ENCODE data around the gene DAPK2.
"Not testable (repeated sequence)": the region's sequence is repeated elsewhere in the genome, so short reads cannot be mapped to it uniquely, and the experiment has no call there.

The DAPK2 gene

GRCh38 chr15:63909819-63910437 is 136.4 kb downstream of the DAPK2 start:
- DNase-seq = no peak

- DNase-seq = no peak
These were observed 137.3 kb downstream of the DAPK2 start for GRCh38 chr15:63908991-63909390.

DNA sequence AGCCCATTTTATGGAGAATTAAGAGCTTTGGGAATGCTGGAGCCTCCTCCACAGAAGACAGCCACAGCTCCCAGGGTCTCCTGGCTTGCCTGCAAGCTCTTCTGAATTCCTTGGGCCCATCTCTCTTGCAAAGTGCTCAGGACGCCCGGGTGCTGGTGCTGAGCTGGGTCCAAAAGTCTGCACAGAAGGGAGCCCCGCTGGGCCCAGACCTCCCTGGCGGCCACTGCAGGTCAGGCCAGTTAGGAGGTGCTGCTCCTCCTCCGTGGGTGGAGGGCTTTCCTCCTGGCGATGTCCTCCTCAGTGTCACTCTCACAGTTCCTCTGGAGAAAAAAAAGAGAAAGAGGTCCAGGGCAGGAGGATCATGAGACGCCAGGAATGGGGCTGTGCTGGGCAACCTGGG is 138.0 kb downstream of the DAPK2 start:
- no peak for DNase-seq

GRCh38 chr15:63907521-63907920 is 138.8 kb downstream of the DAPK2 start:
- DNase-seq = no peak

GRCh38 chr15:63906266-63906584 is 140.1 kb downstream of the DAPK2 start:
- no peak for DNase-seq

DNA sequence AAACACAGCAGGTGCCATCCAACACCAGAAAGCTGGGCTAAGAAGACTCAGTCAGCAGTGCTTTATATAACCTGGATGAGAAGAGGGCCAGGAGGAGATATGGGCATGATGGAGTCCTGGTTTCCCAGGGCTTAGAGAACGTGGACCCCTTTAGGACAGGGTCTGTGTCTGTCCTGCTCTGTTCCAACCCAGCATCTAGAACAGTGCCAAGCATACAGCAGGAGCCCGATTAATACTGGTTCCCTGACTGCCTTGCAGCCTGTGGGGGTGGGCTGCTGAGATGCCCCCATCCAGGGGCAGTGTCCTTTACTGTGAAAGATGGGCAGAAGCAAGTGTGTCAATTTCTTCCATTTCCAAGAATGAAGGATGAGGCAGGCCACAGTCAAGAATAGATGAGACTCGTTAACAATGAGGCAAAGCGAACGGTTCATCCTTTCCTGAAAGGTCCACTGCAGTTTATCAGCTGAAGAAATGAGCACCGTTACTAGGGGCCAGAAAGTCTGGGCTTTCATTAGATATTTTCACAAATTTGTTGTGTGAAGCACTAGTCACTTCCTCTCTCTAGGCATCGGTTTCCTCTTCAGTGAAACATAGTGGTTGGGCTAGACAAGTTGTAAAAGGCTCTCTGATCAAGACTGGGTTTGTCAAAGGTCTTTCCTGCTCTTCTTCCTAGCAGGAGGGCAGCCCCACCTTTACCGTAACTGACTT is 140.6 kb downstream of the DAPK2 start:
- DNase-seq = no peak

DNA sequence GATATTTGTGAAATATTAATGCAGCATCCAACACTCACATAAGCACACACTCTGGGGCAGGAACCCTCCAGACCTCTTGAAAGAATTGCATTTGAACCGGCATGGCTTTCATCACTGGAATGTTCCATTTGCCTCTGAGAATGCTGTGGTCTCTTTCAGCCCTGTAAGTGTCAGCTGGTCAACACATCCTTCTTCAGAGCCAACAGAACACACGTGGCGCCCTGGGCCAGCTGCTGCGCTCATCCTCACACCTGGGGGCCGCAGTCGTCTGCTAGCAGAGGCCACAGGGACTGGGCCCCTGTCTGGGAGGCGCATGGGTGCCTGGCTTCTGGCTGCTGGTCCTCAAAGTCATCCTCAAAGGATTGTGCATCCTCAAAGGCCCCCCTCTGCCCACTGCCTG is 141.2 kb downstream of the DAPK2 start:
- no peak for DNase-seq

GRCh38 chr15:63904042-63904441 is 142.2 kb downstream of the DAPK2 start:
- DNase-seq = no peak

DNA sequence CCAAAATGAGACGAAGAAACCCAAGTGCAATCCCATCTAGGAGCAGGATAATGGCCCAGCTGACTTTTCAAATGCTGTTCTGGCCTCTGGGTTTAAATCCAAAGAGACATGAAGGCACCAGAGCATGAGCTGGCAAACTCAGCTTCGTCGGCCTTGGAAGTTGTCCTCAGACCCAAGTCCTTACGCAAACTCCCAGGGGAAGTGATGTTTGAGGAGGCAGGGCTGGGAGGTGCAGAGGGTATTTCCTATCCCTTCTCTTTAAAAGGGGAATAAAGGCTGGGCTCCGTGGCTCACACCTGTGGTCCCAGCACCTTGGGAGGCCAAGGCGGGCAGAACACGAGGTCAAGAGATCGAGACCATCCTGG is 143.6 kb downstream of the DAPK2 start:
- no peak for DNase-seq

DNA sequence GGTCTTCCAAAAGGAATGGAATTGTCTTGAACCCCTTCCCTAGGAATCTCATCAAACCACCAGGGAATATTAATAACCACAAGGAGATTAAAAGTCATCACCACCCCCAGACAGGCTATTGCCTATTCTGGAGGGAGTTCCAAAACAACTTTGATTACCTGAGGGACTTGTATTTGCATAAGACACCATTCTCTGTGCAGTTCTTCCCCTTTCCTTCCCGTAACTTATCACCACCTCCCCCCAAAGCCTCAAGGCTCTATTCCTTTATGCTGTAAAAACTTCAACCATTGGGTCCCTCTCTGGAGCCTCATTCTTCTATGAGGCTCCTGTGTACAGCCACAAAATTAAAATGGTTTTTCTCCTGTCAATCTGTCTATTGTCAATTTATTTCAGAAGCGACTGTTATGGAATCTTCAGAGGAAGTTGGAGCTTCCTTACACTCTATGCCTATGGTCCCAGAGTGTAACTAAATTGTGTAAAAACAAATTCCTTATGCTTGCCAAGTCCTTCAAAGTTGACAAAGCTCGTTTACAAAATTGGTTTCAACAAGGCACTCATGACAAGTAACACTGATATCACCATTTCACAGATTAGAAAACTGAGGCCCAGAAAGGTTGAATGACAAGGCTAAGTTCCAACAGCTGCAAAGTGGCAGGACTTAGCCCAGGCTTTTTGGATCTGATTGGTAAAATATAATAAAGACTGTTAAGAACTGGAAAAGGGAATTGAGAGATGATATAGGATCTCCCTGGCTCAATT is 144.2 kb downstream of the DAPK2 start:
- no peak for DNase-seq

DNA sequence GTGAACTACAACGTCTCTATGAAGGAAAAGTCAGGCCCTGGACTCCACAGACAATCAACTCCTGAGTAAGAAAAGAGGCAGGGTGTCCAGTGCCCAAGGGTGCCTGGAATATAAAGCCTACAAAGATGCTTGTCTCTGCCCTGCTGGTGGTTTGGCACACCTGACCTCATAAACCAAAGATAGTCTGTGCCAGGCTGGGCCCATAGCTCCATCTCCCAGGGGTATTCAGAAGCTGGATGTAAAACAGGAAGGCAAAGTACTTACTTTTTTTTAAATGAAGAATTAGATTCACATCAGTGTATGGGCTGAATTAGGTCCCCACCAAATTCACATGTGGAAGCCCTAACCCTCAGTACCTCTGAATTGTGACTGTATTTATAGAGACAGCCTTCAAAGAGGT is 146.0 kb downstream of the DAPK2 start:
- no peak for DNase-seq

DNA sequence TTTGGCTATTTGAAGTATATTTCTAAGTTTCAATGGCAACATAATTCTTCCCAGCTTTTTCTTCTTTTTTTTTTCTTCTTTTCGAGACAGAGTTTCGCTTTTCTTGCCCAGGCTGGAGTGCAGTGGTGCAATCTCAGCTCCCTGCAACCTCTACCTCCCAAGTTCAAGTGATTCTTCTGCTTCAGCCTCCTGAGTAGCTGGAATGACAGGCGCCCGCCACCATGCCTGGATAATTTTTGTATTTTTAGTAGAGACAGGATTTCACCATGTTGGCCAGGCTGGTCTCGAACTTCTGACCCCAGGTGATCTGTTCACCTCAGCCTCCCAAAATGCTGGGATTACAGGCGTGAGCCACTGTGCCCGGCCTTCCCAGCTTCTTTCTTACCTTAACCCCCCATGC is 146.7 kb downstream of the DAPK2 start:
- not testable (repeated sequence) for DNase-seq

DNA sequence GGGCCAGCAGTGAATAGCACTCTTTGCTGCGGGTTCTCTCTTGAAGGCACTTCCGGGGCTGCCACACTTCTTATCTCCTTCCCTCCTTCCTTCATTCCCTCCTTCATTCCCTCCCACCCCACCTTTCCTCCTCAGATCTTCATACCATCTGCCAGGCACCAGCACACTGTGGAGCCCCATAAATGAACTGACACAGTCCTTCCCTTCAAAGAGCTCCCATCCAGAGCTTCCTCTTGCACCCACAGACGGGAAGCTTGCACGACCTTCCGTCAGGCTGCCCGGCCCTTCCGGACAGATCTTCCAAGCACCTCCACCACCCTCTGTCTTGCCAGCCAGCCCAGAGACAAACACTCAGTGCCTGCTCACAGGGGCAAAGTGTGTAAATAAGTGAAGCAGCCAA is 147.1 kb downstream of the DAPK2 start:
- no peak for DNase-seq

DNA sequence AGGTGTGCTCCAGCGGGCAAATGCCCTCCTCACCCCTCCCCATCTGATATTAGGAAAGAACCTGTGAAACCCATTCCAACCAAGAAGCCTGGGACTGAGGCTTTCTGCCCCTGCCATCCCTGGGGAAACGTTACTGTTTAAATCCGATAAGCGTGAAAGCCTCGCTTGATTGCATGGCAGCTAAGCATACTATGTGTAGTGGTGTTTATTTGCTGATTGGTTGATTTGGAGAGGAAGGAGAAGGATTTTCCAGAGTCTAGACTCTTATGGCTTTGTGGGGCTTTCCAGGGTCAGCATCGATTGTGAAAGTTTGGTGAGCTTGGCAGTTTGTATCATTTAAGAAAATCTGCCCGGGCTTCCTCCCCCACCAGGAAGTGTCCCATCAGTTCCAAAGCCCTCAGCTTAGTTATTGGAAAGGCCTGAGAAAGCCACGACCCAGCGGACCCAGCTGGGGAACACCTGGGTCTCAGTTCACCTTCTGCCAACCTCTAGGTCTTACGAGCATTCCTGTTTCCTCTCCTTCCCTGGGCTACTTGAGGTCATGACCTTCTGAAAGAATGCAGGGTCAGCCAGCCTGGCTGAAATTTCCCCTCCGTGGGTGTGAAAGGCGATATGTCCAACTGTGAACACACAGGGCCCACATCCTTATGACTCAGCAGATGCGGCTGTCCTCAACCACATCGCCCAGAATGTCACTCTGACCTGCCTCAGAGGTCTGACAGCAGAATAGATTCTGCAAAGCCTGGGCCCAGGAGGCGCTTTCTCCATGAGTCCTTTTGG is 149.8 kb downstream of the DAPK2 start:
- no peak for DNase-seq

DNA sequence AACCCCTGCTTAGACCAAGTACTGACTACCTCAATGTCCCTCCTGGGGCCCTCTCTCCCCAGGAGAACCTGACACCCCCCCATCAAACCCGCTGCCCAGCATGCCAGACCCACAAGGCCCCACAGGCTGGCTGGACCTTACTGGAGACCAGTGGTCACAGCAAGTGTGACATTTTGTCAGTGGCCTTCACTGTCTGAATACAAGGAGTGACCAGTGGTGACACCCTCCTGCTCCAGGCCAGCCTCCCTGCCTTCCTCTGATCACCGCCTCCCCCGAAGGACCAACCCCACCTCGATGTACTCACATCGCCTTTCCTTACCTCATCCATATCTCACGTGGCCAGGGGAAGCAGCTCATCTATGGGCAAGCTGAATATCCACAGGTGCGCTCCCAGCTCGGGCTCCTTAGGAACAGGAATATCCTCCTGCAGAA is 150.5 kb downstream of the DAPK2 start:
- DNase-seq = no peak

DNA sequence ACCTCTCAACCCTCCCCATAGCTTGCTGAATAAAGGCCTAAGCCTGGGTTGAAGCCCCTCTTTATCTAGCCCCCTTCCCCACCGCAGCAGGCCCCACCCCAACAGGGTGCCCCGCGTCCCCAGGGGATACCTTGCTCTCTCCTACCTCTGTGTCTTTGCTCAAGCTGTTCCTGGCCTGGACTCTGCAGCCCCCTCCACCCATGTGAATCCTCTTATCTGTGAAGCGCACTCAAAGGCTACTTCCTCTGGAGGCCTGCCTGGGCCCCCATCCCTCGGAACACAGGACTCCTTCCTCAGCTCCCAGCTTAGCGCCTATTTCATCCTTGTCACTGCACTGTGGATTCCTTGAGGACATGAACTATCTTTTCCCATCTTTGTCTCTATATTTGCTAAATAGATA is 151.1 kb downstream of the DAPK2 start:
- DNase-seq = no peak

DNA sequence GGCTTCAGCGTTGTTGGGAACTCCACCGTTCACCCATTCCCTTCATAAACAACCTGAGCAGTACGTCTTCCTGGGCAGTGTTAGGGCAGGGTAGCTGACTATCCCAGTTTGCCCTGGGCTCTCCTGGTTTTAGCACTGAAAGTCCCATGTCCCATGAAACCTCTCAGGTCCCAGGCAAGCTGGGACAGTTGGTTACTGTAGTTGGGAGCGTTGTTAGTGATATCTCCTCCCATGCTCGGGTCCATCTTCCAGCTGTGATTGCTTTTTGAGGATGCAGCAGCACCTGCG is 151.7 kb downstream of the DAPK2 start:
- no peak for DNase-seq

GRCh38 chr15:63893866-63894661 is 152.2 kb downstream of the DAPK2 start:
- DNase-seq = no peak

GRCh38 chr15:63892794-63893441 is 153.4 kb downstream of the DAPK2 start:
- no peak for DNase-seq

DNA sequence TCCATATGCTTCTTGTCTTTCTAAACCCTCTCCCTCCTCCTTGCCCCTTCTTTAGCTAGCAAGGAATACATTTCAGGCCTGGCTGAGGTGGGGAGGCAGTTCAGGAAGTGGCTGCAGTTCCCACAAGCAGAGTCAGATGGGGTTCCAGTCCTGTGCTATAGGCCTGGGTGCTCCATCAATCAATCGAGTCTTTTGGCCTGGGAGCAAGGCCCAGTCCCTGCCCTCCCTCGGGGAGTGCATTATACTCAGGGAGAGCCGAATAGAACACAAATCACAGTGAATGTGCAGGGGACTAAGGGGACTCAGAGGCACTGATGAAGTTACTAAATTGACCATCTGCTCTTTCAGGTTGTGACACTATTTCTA is 154.5 kb downstream of the DAPK2 start:
- DNase-seq = no peak

DNA sequence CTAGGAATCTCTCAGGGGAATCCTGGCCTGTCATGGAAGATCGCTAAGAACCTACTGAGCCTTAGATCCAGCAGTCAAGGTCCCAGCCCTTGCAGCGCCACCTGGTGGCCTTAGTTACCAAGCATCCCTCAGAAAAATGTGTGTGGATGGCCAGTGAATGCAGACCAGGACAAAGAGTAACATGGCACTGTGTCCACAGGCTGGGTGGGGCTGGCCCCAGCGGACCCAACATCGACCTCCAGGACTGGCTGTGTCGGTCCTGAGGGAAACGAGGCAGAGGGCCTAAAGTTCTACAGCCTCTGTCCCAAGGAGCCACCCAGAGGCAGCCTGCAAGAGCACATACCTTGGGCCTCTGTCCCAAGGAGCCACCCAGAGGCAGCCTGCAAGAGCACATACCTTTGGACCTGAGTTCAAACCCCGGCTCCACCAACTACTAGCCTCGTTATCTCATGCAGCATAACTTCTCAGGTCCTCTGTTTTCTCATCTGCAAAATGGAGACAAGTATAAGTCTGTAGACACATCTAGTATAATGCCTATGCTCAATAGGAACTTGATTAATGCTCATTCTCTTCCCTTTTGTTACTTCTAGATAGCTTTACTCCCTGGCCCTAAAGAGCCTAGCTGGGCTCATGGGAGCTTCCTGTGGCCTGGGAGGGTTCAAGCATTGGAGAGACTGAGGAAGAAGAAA is 155.1 kb downstream of the DAPK2 start:
- no peak for DNase-seq

GRCh38 chr15:63890617-63891016 is 155.7 kb downstream of the DAPK2 start:
- DNase-seq = no peak

Measured in cortex of kidney (tissue), 1 donor.